HepG2 (cell line): ENCODE measurements around the gene G6PC2. TPM values are rescaled to one million over a fixed set of nuclear protein-coding genes. Genes with fewer than 3 reads are reported as not detected.
"Not testable (repeated sequence)": the region's sequence is repeated elsewhere in the genome, so short reads cannot be mapped to it uniquely, and the experiment has no call there.

Source experiments
- ATAC-seq: fragments of 200-7000 bp; cut with Tn5 transposase; 3 replicates; pipeline ENCODE4 v1.9.1; 2020; ENCODE audit warnings: mild to moderate bottlenecking, moderate library complexity
- BruUV-seq: library from RNA; stranded (reverse); fragments of 400-500 nt; replicated peaks from 2 replicates; lab custom pipeline; 2021; lab: Mats Ljungman, UMichigan
- CTCF ChIA-PET: fragments of 300-600 bp; formaldehyde crosslinking; extraction: SDS; loops from one replicate; lab custom pipeline; 2021; ENCODE audit warnings: low total read pairs, inconsistent platforms, low intra/inter-chr PET ratio; lab: Yijun Ruan, JAX
- POLR2A ChIA-PET: fragments of 350-600 bp; sonication (Branson Sonifier 250); formaldehyde crosslinking; loops from one replicate; lab custom pipeline; 2020; ENCODE audit warnings: antibody characterized with exemption, inconsistent platforms; lab: Yijun Ruan, JAX
- DNase-seq: peaks from one replicate; pipeline ENCODE4 v3.0.0-alpha.2; 2015; ENCODE audit warnings: low spot score
- FAIRE-seq: peaks from 3 replicates; lab custom pipeline; 2011; peaks lifted over from hg19 to GRCh38; lab: Jason Lieb, UNC
- H2AFZ ChIP-seq: one replicate; pipeline ENCODE4 v1.6.1; 2011; ENCODE audit warnings: low read length, inconsistent platforms
- H3K27ac ChIP-seq: fragments of 300-600 bp; 3 replicates; pipeline ENCODE4 v1.8.0; 2011; ENCODE audit warnings: mixed run types, mild to moderate bottlenecking, mixed read lengths, low read length, inconsistent platforms; ENCODE audit not compliant: insufficient read depth; ENCODE audit errors: extremely low read length
- H3K27me3 ChIP-seq, 2 experiments: fragments of 200-600 bp in 1 of 2; 2 replicates in 1 of 2; 3 replicates in 1 of 2; pipeline versions ENCODE4 v1.6.0 to v1.8.0; 2011; ENCODE audit warnings: low read length in 2 of 2, mild to moderate bottlenecking in 2 of 2, moderate library complexity in 2 of 2, inconsistent platforms in 1 of 2; ENCODE audit not compliant: insufficient read depth in 2 of 2, control insufficient read depth in 1 of 2
- H3K36me3 ChIP-seq, 2 experiments: fragments of 200-600 bp in 1 of 2; replicated peaks in 1 of 2; 2 replicates in 1 of 2; 3 replicates in 1 of 2; pipeline versions ENCODE4 v1.5.1 to v1.8.0; 2011; ENCODE audit warnings: low read length in 2 of 2, inconsistent platforms in 1 of 2; ENCODE audit not compliant: insufficient read depth in 2 of 2, control insufficient read depth in 1 of 2
- H3K4me1 ChIP-seq: 2 replicates; pipeline ENCODE4 v1.5.1; 2012; ENCODE audit warnings: low read length, inconsistent platforms; ENCODE audit not compliant: insufficient read depth
- H3K4me2 ChIP-seq: 2 replicates; pipeline ENCODE4 v1.6.0; 2011; ENCODE audit warnings: low read depth, low read length, inconsistent platforms
- H3K4me3 ChIP-seq, 3 experiments: fragments of 200-600 bp in 1 of 3; sonication (generic), shearing (Covaris generic) in 1 of 3; replicated peaks in 1 of 3; 2 replicates each; pipeline ENCODE4 v1.5.1; 2011 to 2016; ENCODE audit warnings: low read length in 3 of 3, inconsistent platforms in 2 of 3, low read depth in 2 of 3, mild to moderate bottlenecking in 2 of 3, control low read depth in 1 of 3, mixed read lengths in 1 of 3; ENCODE audit not compliant: insufficient read depth in 1 of 3
- H3K79me2 ChIP-seq: one replicate; pipeline ENCODE4 v1.6.1; 2011; ENCODE audit warnings: low read length, inconsistent platforms; ENCODE audit not compliant: insufficient read depth
- H3K9ac ChIP-seq: 2 replicates; pipeline ENCODE4 v1.6.0; 2011; ENCODE audit warnings: mild to moderate bottlenecking, low read depth, low read length, inconsistent platforms; ENCODE audit not compliant: insufficient read depth
- H3K9me3 ChIP-seq: 2 replicates; pipeline ENCODE4 v1.5.1; 2012; ENCODE audit warnings: mild to moderate bottlenecking, low read length
- H4K20me1 ChIP-seq: 2 replicates; pipeline ENCODE4 v1.6.0; 2011; ENCODE audit warnings: inconsistent platforms, mild to moderate bottlenecking, low read length, moderate library complexity; ENCODE audit not compliant: insufficient read depth
- CBX1 ChIP-seq: IDR thresholded peaks from one replicate; pipeline ENCODE4 v1.6.1; 2016; ENCODE audit warnings: antibody characterized with exemption, low read depth
- ZKSCAN1 ChIP-seq: fragments of 150-350 bp; IDR thresholded peaks from 2 replicates; pipeline ENCODE4 v1.6.1; 2014; ENCODE audit warnings: low read length
- ZMYM2 ChIP-seq: sonication (generic); formaldehyde crosslinking; IDR thresholded peaks from 2 replicates; pipeline ENCODE4 v1.8.0; 2022; ENCODE audit warnings: mild to moderate bottlenecking, missing genetic modification reagents
- WGBS: methylation state at CpG from one replicate; pipeline ENCODE4 v1.1.6; 2017; ENCODE audit warnings: low lambda C conversion rate; 5-methylcytosine and 5-hydroxymethylcytosine counted together
- in situ Hi-C: cut with HindIII; loops from 2 replicates; pipeline ENCODE4 v1.10.0; 2017; ENCODE audit warnings: low pct_unique_long_range_greater_than_20kb; ENCODE audit not compliant: extremely low pct_ligation_motif_present
- intact Hi-C: fragments of 100-400 bp; cut with micrococcal nuclease; formaldehyde crosslinking; loops from one replicate; pipeline ENCODE4 v1.10.0; 2022; ENCODE audit not compliant: unreplicated experiment
- polyA plus RNA-seq, 8 experiments: library from polyadenylated mRNA; depleted of rRNA in 3 of 8; stranded (reverse) in 7 of 8; unstranded in 1 of 8; fragments of >200 nt; fragmentation: Illumina TruSeq in 4 of 8; extraction: Trizol in 4 of 8; gene quantifications; 2 replicates each; pipeline versions ENCODE4 v1.2.1 to v1.2.3, GENCODE V29; 2011 to 2016; ENCODE audit warnings: low read depth in 4 of 8, missing spikeins in 1 of 8, mixed read lengths in 1 of 8; ENCODE audit not compliant: insufficient read depth in 1 of 8
- total RNA-seq, 5 experiments: library from RNA; depleted of rRNA; stranded (reverse); fragments of >200 nt; fragmentation: Illumina TruSeq; extraction: Trizol; gene quantifications; 2 replicates each; pipeline ENCODE4 v1.2.3, GENCODE V29; 2016; ENCODE audit warnings: low read depth in 1 of 5

The G6PC2 gene
- total and polyA plus RNA-seq, 2 of the 13 experiments (the other 11 are each of a cell fraction or from before 2014, with no cell fraction given) = not detected

DNA sequence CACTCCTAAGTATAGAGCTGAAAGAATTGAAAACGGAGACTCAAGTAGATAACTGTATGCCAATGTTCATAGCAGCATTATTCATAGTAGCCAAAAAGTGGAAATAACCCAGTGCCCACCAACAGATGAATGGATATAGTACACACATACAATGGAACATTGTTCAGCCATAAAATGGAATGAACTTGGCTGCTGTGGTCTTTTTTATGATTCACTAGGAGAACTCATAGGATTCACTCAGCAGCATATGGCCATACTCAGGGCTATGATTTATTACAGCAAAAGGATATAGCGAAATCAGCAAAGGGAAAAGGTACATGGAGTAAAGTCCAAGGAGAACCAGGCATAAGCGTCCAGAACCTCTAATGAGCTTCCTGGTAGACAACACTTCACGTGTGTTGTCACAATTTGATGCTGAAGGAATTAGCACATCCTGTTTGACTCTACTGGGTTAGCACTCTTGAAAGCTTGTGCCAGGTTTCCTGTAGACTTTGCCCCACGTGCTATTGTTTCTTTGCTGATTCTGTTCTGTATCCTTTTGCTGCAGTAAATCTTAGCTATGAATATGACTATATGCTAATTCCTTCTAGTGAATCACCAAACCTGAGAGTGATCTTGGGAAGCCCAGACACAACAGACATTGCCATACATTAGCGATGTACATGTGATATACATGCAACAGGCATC lies 26.6 kb upstream of the G6PC2 start:
- CTCF ChIA-PET = no interaction called here
- H2AFZ ChIP-seq = no peak overlapping the region
- peaks cover 4 to 37% of the 10 kb centered on the region in 2 experiments; a peak in 4 of 5 replicates for H3K36me3 ChIP-seq
- H4K20me1 ChIP-seq = no peaks in the 10 kb centered on the region
- no peak overlapping the region for H3K4me3 ChIP-seq
- ATAC-seq (no peak), DNase-seq (no peak), FAIRE-seq (no peak)
- peaks cover 3% of the 10 kb centered on the region for H3K79me2 ChIP-seq
- H3K27ac ChIP-seq = no peak overlapping the region
- intact Hi-C loops (no loop called here), in situ Hi-C loops (no loop called here)
- H3K4me1 ChIP-seq = no peaks in the 10 kb centered on the region
- no peaks in the 10 kb centered on the region for H3K9me3 ChIP-seq
- no peak overlapping the region for H3K9ac ChIP-seq
- no peaks in the 10 kb centered on the region for H3K27me3 ChIP-seq
- no TSS peak for BruUV-seq
- POLR2A ChIA-PET = no interaction called here
- no peak overlapping the region for H3K4me2 ChIP-seq
- 98% methylated on average over 6 of the region's 6 CpGs for WGBS
- TF ChIP-seq ZMYM2 (CRISPR knock-in tag) (no peak), CBX1 (no peak), ZKSCAN1 (no peak)

DNA sequence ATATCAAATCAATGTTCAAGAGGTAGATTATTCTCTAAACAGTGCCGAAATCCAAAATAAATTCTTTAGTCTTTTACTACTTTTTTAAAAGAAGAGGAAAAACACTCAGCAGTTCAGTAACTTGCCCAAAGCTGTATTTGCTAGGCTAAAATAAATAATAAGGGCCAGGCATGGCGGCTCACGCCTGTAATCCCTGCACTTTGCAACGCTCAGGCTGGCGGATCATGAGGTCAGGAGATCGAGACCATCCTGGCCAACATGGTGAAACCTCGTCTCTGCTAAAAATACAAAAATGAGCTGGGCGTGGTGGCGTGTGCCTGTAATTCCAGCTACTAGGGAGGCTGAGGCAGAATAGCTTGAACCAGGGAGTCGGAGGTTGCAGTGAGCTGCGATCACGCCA lies 18.9 kb upstream of the G6PC2 start:
- H3K9ac ChIP-seq, CTCF ChIA-PET, H3K4me1 ChIP-seq, BruUV-seq, H3K4me3 ChIP-seq, in situ Hi-C loops, intact Hi-C loops, ATAC-seq, DNase-seq, H2AFZ ChIP-seq, H3K4me2 ChIP-seq, H3K79me2 ChIP-seq, H3K27me3 ChIP-seq, H3K27ac ChIP-seq, FAIRE-seq, POLR2A ChIA-PET, H4K20me1 ChIP-seq, H3K36me3 ChIP-seq, H3K9me3 ChIP-seq: not testable (repeated sequence)
- WGBS = 96% methylated on average over 12 of the region's 12 CpGs
